Neural cell (in vitro differentiated cells): ENCODE results near the gene PIK3CG.

Source experiments
- CTCF ChIP-seq: fragments of 450-650 bp; IDR thresholded peaks from 2 replicates; pipeline ENCODE4 v1.5.1; 2014; ENCODE audit warnings: antibody characterized with exemption, mild to moderate bottlenecking, moderate library complexity; ENCODE audit not compliant: poor library complexity, severe bottlenecking
- EP300 ChIP-seq: fragments of 450-650 bp; conservative IDR thresholded peaks from 2 replicates; pipeline ENCODE4 v1.6.1; 2014; ENCODE audit warnings: antibody characterized with exemption, mild to moderate bottlenecking, moderate library complexity; ENCODE audit not compliant: poor library complexity, severe bottlenecking
- EZH2 ChIP-seq: fragments of 200-600, 300-800 bp; shearing (Covaris generic), sonication (generic); IDR thresholded peaks from 2 replicates; pipeline ENCODE4 v1.6.1; 2014; ENCODE audit warnings: antibody characterized with exemption, low read length, borderline replicate concordance, mild to moderate bottlenecking; ENCODE audit not compliant: insufficient read depth, poor library complexity, severe bottlenecking
- POLR2AphosphoS5 ChIP-seq: IDR thresholded peaks from 2 replicates; pipeline ENCODE4 v1.6.1; 2012
- RAD21 ChIP-seq: fragments of 450-650 bp; conservative IDR thresholded peaks from 2 replicates; pipeline ENCODE4 v1.6.1; 2014; ENCODE audit warnings: antibody characterized with exemption, mild to moderate bottlenecking, moderate library complexity

- TF ChIP-seq CTCF (no peak), POLR2AphosphoS5 (no peak), EP300 (no peak), RAD21 (no peak), EZH2 (no peak)
Measured at GRCh38 chr7:106848851-106849442, 16.1 kb upstream of the PIK3CG start.
